Activated naive CD4-positive, alpha-beta T cell treated with Interleukin-2 at 50 U/mL for 16 hours (primary cell): ENCODE measurements around the gene KRTAP19-5.
"Not testable (repeated sequence)": the region's sequence is repeated elsewhere in the genome, so short reads cannot be mapped to it uniquely, and the experiment has no call there.

Source experiments
- DNase-seq: peaks from one replicate; pipeline ENCODE4 v3.0.0-alpha.2; 2020

The KRTAP19-5 gene

DNA sequence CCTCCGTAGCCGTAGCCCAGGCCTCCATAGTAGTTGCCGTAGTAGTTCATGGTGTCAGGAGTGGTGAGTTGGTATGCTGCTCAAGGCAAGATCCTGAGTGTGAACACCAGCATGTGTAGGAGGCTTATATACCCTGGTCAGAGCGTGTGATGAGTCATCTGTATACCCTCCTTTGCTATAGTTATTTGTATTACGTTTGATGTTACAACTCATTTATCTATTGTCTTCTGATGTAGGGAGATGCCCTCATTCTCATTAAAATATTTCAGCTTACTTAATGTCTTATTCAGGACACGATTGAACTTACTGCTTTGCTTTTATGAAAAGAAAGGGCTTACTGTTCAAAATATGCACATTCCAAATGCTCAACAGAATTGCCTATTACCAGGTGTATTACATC lies at the start of gene KRTAP19-5:
Gene KRTAP19-5, minus strand, starts transcription at position 101 of the 400 bp plus-strand sequence. Its CDS starts 51 bp downstream, at position 50.
- no peak for DNase-seq

DNA sequence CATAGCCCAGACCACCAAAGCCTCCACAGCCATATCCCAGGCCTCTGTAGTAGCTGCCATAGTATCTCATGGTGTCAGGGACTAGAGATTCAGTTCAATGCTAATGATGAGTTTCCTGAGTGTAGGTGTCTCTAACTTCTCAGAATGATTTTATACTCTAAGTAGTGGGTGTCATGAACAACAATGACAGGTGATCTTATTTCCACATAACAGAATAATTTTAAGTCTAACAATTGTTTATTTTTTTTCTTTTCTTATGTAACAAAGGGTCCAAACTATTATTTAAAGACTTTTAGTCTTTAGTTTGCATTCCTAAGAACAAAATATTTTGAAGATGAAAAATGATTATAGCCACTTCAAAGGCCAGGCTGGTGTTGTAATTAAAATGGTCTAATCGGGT lies 39.8 kb upstream of the KRTAP19-5 start, which contains the start of gene KRTAP19-6:
Gene KRTAP19-6, minus strand, starts transcription at position 101 of the 400 bp plus-strand sequence. Its CDS starts 31 bp downstream, at position 70.
- no peak for DNase-seq

GRCh38 chr21:30518876-30519275 lies 16.9 kb upstream of the KRTAP19-5 start:
- no peak for DNase-seq

- DNase-seq: no peak
These were observed 13.7 kb upstream of the KRTAP19-5 start for GRCh38 chr21:30515681-30516080.

DNA sequence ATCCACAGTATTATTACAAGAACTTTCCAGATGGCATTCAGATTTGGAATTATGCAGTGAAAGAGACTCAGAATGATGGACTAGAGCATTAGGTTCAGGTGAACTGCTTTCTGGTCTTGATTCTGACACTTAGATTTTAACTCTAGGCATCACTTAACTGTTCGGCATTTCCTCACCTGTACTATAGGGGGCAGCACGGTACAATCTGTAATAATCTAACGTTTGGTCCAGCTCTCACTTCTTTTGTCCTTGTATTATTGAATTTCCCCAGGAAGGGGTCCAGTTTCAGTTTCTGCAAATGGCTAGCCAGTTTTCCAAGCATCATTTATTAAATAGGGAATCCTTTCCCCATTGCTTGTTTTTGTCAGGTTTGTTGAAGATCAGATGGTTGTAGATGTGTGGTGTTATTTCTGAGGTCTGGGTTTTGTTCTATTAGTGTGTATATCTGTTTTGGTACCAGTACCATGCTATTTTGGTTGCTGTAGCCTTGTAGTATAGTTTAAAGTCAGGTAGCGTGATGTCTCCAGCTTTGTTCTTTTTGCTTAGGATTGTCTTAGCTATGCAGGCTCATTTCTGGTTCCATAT lies 3.8 kb upstream of the KRTAP19-5 start:
- not testable (repeated sequence) for DNase-seq

DNA sequence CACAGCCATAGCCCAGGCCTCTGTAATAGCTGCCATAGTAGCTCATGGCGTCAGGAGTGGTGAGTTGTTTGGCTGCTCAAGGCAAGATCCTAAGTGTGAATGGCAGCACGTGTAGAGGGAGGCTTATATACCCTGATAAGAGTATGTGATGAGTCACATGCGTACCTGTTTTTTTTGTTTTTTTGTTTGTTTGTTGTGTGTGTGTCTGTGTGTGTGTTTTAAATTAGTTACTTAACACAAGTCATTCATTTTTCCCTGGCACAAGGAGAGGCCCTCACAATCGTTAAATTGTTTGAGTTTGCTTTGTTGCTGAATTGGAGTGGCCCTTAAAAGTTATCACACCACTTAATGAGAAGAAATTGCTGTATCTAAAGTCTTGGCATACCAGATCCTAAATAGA lies 4.9 kb downstream of the KRTAP19-5 start, which contains the start of gene KRTAP19-4:
Gene KRTAP19-4, minus strand, starts transcription at position 101 of the 400 bp plus-strand sequence. Its CDS starts 55 bp downstream, at position 46.
- no peak for DNase-seq

GRCh38 chr21:30491963-30492428 lies 9.9 kb downstream of the KRTAP19-5 start, which contains the start of gene KRTAP19-3:
Gene KRTAP19-3 (minus strand): TSS chr21:30492013. CDS start chr21:30491957, 56 bp downstream.
- DNase-seq: no peak

GRCh38 chr21:30487336-30487735 lies 14.6 kb downstream of the KRTAP19-5 start, which contains the start of gene KRTAP19-2:
Gene KRTAP19-2 (minus strand): TSS chr21:30487436. CDS start chr21:30487348, 88 bp downstream.
- DNase-seq: no peak

DNA sequence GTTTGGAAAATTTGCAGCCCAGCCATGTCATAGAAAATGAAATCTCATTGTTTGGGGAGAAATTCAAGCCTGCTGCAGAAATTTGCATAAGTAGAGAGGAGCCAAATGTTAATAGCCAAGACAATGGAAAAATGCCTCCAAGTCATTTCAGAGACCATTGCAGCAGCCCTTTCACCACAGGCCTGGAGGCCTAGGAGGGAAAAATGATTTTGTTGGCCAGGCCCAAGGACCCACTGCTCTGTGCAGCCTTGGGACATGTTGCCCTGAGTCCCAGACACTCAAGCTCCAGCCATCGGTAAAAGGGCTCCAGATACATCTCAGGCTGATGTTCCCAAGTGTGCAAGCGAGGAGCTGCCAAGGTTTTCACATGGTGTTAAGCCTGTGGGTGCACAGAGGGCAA lies 15.8 kb downstream of the KRTAP19-5 start:
- no peak for DNase-seq

GRCh38 chr21:30482130-30482529 lies 19.8 kb downstream of the KRTAP19-5 start:
- DNase-seq: no peak

- no peak for DNase-seq
These were observed 21.8 kb downstream of the KRTAP19-5 start, which contains the start of gene KRTAP19-1 for GRCh38 chr21:30480145-30480544. Gene KRTAP19-1 (minus strand): TSS chr21:30480367. CDS start chr21:30480317, 50 bp downstream.

- no peak for DNase-seq
These were observed 22.7 kb downstream of the KRTAP19-5 start for GRCh38 chr21:30479259-30479658.

- no peak for DNase-seq
These were observed 23.9 kb downstream of the KRTAP19-5 start for GRCh38 chr21:30478004-30478403.

DNA sequence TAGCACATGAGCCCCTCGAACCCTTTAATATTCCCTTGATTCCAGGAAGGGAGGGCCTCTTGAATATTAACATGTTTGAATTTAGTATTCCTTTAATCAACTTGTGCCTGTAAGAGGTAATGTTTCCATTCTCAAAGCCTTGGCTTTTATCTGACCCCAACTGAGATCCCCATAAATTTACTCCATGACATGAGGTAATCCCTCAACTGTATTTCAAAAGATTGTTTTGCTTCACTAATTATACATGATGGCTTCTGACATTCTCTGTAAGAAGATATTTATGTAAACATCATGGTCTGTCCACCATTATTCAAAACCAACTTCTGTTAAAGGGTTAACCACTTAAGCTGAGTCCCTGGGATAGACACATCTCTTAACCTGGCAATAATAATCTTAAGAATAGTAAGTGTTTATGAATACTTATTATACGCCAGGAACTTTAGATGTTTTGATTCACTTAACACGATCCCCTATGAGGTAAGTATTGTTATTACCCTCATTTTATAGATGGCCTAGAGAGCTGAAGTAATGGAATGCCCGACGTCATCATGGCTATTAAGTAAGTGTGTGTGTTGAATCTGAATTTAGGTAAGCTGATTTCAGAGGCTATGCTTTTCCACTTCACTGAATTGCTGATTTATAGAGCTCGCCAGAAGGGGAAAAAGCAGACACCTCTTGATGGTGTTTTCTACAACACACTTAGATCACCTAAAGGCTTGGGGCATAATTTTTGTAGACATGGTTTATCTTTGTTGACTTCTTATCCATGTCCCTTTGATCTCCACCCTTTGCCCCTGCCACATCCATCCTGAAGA lies 32.8 kb downstream of the KRTAP19-5 start:
- no peak for DNase-seq

GRCh38 chr21:30463713-30464112 lies 38.2 kb downstream of the KRTAP19-5 start:
- DNase-seq: no peak
